DOHH2 (cell line): ENCODE results near the gene C1GALT1.

Source experiments
- CTCF ChIP-seq: fragments of 200-600 bp; sonication (generic); IDR thresholded peaks from one replicate; pipeline ENCODE4 v1.5.1; 2014; ENCODE audit warnings: antibody characterized with exemption, mild to moderate bottlenecking, low read depth, low read length; ENCODE audit not compliant: poor library complexity, severe bottlenecking
- EZH2phosphoT487 ChIP-seq: fragments of 200-600 bp; sonication (generic); IDR thresholded peaks from 2 replicates; pipeline ENCODE4 v1.6.1; 2017; ENCODE audit warnings: borderline replicate concordance, mild to moderate bottlenecking, antibody characterized with exemption, low read length, moderate library complexity, mixed read lengths

- TF ChIP-seq CTCF (no peak), EZH2phosphoT487 (no peak)
Observed at GRCh38 chr7:7266257-7266881, 84.0 kb downstream of the C1GALT1 start.
